HG03045 (cell line): ENCODE data around the gene DMRTA1.
"Not testable (repeated sequence)": the region's sequence is repeated elsewhere in the genome, so short reads cannot be mapped to it uniquely, and the experiment has no call there.

Experiments
- ATAC-seq: cut with Tn5 transposase; IDR thresholded peaks from one replicate; pipeline ENCODE4 v1.9.1; 2021; ENCODE audit warnings: mild to moderate bottlenecking, moderate library complexity; ENCODE audit not compliant: unreplicated experiment

Gene DMRTA1

DNA sequence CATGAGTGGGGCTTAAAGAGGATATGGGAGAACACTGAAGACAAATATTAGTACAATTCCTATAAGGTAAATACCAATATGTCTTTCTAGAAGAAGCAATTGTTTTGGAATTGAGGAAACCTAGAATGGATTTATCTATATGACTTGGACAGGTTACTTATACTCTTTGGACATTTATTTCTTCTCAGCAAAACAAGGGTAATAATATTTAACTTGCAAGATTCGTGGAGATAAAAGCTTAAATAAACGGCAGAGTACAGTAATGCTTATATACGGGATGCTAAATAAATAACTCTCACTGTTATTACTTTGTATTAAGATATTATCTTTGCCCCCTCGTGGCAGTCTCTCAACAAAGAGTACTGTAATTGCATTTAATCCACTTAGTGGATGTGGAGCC lies 8.6 kb downstream of the DMRTA1 start:
- no peak for ATAC-seq

GRCh38 chr9:22457448-22457847 lies 10.8 kb downstream of the DMRTA1 start:
- ATAC-seq = no peak

DNA sequence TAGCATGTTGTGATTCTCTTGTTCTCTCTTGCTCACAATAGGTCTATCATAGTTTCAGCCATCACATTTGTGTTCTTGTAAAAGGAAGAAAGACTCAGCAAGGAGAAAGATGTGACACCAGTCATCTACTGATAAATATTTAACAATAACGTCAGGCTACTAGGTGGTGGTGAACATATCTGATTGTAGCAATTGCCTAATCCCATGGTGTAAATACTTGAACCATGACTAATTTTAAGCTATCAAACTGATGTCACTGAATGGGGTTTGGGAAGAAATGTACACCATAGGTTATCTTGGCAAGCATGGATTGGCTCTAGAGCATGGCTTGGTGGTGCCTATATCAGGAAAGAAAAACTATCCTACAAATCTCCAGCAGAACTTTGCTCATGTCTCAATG lies 16.6 kb downstream of the DMRTA1 start:
- ATAC-seq = no peak

- ATAC-seq = peak; percentile 52
Measured at GRCh38 chr9:22469928-22470544, 23.4 kb downstream of the DMRTA1 start.

GRCh38 chr9:22481566-22481965 lies 34.9 kb downstream of the DMRTA1 start:
- ATAC-seq = no peak

DNA sequence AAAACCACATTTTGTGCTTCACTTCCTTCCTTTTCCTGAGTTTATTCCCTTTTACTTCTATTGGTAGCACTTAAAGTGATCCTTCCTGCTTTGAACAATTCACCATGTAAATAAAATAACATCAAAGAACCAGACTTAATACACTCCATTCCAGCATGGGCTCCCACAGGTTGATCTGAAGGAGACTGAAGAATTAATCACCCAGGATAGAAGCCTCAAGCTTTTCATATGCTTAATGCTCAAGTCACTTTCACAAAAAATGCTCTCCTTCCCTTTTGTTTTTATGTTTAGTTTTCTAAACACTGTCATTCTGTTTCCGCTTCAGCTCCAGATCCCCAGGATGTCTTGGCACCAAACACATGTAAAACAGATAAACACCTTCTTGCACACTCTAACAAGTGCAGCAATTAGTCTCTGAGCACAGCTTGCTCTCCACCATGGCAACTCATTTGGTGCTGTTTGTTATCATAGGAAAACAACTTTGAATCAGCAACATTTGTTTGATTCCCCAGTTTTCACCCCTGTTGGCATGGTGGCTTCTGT lies 37.0 kb downstream of the DMRTA1 start:
- ATAC-seq = no peak

GRCh38 chr9:22496197-22496596 lies 49.6 kb downstream of the DMRTA1 start:
- not testable (repeated sequence) for ATAC-seq
